Activated CD8-positive, alpha-beta memory T cell treated with anti-CD3 and anti-CD28 coated beads, Interleukin-2, amount 50 U/mL, for 1 hour (primary cell): ENCODE measurements around the gene CYSRT1.
"Not testable (repeated sequence)": the region's sequence is repeated elsewhere in the genome, so short reads cannot be mapped to it uniquely, and the experiment has no call there.

Source experiments
- DNase-seq: peaks from one replicate; pipeline ENCODE4 v3.0.0-alpha.2; 2020; ENCODE audit errors: extremely low read depth

Gene CYSRT1

DNA sequence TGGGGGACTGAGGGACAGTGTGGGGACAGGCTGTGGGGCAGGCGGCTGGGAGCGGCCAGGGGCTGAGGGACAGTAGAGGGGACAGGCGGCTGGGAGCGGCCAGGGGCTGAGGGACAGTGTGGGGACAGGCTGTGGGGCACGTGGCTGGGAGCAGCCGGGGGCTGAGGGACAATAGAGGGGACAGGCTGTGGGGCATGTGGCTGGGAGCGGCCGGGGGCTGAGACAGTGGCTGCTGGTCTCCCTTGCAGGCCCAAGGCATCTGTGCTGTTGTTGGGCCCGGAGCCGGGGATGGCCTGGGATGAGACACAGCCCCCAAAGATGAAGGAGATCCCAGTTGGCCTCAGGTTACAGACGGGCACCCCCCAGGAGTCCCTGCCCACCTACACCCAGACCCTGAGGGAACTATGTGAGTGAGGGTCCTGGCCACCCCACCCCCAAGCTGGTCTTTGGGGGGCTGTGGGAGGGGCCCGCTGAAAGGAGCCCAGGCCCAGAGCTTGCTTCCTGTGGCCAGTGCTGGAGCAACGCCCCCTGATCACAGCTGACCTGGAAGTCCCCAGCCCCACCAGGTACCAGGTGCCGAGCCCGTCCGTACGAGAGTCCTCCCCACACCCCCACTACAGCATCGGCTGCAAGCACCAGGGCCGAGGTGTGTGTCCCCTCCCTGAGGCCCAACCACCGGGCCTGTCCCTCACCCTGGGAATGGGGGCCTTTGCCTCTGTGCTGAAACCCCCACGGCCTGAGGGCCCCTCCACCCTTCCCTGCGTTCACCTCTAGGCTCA lies 26.7 kb downstream of the CYSRT1 start:
- no peak for DNase-seq

DNA sequence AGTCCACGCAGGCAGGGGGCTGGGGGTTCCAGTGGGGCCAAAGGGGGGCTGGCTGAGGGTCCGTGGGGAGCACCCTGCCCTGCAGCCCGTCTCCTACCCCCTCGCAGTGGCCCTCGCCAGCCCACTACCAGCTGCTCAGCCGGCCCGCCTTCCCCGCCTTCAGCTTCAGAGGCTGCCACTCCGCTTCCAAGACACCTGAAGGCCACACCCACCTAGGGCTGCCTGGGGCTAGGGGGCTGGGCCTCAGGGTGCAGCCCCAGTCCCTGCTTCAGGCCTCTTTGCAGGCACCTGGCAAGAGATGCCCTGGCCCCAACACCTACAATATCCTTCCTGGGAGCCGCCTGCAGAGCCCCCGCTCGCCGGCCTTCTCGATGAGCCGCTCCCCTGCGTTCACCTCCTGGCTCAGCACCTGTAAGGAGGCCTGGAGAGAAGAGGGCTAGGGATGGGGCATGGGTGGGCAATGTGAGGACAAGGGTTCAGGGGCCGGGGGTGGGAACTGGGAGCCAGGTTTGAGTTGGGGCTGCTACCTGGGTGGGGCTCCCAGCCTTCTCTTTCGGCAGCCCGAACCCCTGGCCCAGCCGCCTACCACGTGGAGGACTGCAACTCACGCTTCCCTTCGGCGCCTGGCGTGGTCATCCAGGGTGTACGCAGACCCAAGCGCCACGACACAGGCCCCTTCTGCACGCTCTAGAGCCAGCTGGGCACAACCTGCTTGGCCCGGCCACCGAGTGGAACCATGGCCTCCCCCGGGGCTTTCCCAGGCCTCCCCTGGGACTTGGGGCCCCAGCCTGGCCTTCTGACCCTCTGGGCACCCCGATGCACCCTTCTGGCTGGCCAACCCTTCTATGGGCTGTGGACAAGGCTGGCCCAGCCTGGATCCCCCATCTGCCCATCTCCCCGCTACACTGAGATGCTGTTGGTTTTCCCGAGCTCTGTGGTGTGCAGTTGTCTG lies 27.9 kb downstream of the CYSRT1 start:
- DNase-seq: no peak

DNA sequence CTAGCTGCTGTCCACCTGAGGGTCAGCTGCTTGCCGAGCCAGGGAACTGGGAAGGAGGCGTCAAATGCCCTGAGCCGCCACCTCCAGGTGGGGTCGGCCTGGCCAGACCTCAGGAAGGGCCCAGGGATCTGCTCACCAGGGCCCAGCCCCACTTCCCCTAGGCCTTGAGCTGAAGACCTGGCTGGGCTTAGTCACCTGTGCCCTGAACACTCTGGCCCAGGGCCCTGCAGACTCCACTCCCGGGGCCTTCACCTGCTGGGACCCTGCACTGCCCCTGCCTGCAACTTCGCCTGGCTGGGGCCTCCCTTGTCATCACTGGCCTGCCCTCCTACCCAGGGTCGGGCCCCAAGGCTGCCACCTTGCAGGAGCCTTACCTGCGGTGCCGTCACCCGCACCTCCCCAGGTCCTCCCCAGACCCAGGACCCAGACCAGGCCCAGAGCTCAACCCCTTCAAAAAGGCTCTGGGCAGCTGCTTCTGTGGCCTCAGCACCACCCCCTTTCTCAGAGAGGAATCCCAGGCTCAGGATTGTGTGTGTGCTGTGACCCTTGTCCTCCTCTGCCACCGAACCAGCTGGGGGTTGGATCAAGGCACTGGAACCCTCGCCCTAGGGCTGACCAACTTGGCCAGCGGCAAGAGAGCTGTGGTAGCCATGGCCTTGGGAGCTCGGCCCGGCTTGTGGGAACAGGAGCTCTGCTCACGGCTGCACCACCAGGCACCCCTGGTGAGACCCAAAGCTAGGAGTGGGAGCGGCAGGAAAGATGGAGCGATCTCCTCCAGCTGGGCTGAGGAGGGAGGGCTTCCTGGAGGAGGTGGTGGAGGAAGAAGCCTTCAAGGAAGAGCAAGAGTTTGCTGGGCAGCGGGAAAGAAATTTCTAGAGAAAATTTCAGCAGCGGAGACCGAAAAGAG lies 29.0 kb downstream of the CYSRT1 start:
- DNase-seq: no peak

DNA sequence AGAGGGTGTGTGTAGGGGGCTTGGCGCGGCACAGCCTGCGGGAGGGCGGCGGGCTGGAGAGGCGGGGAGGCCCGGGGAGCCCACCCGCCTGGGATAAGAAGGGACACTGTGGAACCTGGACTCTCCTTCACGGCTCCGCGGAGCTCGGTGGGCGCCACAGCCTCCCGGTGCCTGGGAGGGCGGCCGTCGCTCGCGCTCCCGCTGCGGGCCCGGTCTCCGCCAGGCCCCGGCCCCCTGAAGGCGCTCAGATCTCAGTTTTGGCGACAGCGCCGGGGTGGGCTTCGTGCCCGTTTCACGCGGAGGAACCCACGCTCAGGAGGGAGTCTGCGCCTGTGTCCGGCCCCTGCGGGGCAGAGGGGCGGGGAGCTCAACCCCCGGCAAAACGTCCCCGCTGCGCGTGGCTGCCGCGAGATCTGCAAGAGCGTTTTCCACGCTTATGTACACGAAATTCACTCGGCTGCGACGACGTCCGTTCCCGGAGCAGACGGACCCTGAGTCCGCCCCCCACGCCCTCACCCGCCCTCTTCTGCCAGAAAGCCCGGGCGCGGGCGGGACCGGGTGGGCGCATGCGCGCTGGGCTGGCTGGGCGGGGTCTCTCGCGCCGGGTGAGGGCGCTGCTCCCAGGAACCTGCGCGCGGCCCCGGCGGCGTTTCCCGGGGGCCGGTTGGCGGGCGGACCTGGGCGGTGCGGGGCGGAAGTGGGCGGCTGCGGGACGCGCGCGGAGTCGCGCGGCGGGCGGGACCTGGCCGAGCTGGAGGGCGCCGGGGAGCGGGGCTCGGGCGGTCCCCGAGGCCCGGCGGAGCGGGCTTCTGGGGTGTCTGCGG lies 29.9 kb downstream of the CYSRT1 start, which contains the start of gene NELFB:
Gene NELFB, plus strand, starts transcription at position 704 of the 824 bp plus-strand sequence.
- peak; percentile 71 for DNase-seq

DNA sequence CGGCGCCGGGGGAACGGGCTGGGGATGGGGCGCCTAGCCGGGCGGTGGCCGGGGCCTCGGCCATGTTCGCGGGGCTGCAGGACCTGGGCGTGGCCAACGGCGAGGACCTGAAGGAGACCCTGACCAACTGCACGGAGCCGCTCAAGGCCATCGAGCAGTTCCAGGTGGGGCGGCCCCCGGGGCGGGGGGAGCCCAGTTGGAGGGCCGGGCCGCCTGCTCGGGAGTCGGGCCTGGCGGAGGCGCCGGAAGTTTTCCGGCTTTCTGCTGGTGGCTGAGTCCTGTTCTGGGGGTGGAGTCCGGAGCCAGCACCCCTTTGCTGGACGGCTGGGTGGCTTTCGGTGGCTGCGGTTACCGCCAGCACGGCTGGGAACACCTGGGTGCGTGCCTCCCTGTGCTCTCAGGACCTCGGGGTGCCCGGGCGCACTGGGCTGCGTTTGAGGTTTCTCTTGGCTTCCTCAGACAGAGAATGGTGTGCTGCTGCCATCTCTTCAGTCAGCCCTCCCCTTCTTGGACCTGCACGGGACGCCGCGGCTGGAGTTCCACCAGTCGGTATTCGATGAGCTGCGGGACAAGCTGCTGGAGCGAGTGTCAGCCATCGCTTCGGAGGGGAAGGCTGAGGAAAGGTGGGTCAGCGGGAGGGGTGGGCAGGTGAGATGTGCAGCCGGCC lies 30.6 kb downstream of the CYSRT1 start:
- DNase-seq: no peak

DNA sequence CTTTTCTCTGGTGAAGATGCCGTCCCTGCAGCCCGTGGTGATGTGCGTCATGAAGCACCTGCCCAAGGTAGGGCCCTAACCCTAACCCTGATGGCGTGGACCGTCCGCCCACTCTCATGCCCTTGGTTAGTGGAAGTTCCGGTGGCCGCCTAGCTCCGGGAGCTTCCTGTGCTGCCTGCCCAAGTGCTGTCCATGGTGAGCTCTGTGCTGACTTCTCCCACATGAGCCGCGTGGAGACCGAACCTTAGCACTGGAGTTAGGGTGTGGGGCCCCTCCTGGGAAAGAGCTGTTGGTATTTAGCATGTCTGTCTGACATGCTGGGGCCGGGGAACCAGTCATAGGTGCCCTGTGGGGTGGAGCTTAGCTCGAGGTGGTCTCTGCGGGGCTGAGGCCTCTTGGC lies 31.4 kb downstream of the CYSRT1 start:
- no peak for DNase-seq

DNA sequence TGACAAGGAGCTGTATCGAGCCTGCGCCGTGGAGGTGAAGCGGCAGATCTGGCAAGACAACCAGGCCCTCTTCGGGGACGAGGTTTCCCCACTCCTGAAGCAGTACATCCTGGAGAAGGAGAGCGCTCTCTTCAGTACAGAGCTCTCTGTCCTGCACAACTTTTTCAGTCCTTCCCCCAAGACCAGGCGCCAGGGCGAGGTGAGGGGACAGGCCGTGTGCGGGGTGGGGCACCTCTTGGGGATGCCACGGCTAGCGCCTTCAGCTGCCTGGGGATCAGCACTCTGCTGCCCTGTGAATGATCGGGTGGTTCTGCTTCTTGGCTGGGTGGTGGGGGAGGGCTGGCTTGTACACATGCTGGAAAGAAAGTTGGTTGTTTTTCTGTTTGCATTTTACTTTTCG lies 31.9 kb downstream of the CYSRT1 start:
- no peak for DNase-seq

DNA sequence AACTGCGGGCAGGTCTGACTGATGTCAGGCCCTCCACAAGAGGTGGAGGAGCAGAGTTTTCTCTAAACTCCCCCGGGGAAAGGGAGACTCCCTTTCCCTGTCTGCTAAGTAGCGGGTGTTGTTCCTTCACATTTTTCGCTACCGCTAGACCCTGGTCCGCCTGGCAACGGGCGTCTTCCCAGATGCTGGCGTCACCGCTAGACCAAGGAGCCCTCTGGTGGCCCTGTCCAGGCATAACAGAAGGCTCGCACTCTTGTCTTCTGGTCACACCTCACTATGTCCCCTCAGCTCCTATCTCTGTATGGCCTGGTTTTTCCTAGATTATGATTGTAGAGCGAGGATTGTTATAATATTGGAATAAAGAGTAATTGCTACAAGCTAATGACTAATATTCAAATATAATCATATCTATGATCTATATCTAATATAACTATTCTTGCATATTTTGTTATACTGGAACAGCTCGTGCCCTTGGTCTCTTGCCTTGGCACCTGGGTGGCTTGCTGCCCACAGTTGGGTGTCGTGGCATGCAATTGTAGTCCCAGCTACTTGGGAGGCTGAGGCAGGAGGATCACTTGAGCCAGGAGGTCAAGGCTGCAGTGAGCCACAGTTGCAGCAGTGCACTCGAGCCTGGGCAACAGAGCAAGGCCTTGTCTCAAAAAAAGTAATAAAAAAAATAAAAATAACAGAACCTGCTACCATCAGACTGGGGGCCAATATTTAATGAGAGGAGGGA lies 37.4 kb downstream of the CYSRT1 start:
- DNase-seq: not testable (repeated sequence)

DNA sequence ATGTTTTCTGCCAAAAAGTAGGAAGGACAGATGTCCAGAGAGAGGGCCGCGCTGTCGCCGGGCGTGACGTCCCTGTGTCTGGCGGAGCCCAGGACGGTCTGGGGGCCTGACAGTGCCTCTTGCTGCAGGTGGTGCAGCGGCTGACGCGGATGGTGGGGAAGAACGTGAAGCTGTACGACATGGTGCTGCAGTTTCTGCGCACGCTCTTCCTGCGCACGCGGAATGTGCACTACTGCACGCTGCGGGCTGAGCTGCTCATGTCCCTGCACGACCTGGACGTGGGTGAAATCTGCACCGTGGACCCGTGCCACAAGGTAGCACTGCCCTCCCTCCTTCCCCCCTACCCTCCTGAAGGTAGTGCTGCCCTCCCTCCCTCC lies 37.9 kb downstream of the CYSRT1 start:
- DNase-seq: no peak

DNA sequence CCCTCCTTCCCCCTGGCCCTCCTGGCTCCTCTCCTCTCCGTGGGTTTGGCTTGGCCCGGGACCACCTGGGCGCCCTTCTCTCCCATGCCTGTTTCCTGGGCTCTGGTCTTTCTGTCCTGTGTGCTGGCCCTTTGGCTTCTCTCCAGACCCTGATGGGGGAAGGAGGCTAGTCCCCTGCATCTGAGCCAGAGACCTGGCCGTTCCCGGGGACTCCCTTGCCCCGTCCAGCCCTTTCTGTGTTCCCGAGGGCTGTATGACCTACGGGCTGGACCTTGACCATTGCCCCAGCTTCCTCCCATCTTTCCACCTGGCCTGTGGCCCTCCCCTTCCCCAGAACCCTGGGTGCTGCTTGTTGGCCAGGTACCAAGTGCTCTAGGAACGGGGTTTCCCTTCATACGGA lies 38.5 kb downstream of the CYSRT1 start:
- DNase-seq: no peak

DNA sequence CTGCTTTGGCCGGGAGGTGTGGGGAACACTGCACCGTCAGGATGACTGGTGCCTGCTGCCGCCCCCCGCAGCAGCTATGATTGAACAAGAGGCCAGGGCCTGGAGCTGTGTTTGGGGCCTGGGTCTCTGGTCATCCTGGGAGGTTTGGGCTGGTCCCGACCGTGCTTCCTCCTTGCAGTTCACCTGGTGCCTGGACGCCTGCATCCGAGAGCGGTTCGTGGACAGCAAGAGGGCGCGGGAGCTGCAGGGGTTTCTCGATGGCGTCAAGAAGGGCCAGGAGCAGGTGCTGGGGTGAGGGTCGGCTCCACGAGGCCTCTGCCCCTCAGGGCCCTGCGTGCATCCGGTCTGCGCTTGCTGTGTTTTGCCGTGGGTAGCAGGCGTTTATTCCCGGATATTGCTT lies 39.1 kb downstream of the CYSRT1 start:
- DNase-seq: no peak

DNA sequence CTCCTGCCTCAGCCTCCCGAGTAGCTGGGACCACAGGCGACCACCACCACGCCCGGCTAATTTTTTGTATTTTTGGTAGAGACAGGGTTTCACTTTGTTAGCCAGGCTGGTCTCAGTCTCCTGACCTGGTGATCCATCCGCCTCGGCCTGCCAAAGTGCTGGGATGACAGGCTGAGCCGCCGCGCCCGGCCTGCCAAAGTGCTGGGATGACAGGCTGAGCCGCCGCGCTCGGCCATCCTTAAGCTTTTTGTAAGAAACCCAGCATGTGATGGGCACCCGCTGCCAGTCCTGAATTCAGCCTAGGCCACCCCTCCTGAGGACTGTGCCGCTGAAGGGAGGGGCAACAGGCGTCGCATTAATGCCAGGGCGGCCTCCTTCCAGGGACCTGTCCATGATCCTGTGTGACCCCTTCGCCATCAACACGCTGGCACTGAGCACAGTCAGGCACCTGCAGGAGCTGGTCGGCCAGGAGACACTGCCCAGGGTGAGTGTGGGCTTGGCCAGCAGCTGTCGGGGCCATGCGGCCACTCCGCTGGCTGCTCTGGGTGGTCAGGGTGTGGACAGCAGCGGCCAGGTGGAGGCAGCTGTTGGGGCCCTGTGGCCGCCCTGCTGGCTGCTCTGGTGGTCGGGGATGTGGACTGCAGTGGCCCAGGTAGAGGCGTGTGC lies 40.7 kb downstream of the CYSRT1 start:
- DNase-seq: no peak

DNA sequence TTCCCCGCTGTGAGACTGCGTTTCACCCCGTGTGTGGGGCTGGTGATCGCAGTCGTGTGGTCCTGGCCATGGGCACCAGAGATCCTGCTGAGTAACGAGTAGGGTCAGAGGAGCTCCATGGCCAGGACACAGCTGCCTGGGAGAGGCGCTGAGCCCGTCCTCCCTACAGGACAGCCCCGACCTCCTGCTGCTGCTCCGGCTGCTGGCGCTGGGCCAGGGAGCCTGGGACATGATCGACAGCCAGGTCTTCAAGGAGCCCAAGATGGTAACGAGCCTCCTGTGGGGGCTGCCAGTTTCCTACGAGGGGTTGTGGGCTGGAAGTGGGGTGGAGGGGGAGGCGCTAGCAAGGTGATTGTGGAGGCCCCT lies 41.2 kb downstream of the CYSRT1 start:
- DNase-seq: no peak

DNA sequence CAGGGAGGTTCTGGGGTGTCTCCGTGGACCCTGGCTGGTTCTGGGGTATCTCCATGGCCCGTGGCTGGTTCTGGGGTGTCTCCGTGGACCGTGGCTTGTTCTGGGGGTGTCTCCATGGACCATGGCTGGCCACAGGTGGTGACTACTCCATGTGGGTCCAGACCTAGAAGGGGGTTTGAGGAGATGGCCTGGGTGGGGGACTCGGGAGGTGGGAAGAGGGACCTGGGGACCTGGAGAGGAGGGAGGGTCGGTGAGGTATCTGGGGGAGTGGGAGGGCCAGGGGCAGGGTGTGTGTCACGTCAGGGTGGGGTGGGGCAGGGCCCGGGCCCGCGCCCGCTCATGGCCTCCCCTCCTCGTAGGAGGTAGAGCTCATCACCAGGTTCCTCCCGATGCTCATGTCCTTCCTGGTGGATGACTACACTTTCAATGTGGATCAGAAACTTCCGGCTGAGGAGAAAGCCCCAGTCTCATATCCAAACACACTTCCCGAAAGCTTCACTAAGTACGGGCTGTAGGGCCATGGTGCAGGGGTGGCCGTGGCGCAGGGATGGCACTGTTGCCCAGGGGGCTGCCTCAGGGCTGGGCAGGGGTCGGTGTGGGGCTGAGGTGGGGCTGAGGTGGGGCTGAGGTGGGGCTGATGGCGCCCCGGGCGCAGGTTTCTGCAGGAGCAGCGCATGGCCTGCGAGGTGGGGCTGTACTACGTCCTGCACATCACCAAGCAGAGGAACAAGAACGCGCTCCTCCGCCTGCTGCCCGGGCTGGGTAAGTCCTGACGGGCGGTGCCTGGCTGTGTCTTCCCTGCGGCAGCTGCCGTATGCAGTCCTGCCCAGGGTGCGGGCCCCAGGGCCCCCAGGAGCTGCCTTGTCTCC lies 41.8 kb downstream of the CYSRT1 start:
- DNase-seq: no peak

DNA sequence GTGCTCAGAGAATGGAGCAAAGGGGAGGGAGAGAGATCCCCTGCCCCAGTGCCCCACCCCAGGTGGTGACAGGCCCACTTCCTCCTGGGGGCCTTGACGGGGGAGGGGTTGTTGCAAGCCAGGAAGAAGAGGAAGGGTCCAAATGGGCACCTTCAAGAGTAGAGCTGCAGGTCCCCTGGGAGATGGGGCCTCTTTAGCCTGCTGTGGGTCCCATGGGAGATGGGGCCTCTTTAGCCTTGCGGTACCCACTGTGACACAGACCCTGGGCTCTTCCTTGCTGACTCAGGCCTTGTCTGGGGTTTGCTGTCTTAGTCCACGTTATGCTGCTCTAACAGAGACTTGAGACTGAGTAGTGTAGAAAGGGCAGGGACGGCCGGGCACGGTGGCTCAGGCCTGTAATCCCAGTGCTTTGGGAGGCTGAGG lies 43.0 kb downstream of the CYSRT1 start:
- no peak for DNase-seq

DNA sequence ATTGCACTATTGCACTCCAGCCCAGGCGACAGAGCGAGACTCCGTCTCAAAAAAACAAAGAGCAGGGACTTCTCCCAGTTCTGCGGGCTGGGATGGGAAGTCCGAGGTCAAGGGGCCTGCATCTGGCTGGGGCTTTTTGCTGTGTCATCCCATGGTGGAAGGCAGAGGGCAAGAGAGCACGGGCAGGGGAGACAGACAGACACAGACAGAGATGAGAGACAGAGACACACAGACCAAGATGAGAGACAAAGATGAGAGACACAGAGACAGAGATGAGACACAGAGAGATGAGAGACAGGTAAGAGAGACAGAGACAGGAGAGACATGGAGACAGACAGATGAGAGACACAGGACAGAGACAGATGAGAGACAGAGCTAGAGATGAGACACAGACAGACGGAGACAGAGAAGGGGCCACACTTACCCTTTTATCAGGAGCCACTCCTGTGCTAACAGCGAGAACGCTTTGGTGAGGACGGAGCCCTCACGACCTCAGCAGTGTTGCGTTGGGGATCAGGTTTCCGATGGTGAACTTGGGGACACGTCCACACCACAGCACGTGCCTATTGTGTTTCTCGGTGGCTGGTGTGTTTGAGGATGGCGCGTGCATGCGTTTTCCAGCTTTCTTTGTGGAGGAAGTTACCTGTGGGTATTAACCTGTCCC lies 43.7 kb downstream of the CYSRT1 start:
- no peak for DNase-seq

DNA sequence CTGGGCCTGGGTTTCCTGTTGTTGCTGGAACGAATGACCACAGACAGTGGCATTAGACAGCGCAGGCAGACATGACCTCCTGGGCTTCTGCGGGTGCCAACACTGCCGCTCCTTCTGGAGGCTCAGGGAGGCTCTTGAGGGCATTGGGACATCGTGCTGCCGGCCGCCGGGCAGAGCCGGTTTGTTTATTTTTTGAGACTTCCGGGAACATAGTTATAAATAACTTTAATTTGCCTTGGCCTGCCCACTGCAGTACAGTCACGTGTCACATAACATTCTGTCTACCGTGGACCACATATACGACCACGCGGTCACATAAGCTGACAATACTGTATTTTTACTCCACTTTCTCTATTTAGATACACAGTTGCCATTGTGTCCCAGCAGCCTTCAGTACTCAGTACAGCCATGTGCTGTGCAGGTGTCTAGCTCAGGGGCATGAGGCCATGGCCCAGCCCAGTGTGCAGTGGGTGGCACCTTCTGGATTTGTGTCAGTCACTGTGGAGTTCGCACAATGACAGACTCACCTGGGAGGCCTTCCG lies 44.3 kb downstream of the CYSRT1 start:
- no peak for DNase-seq
